GM18867 (cell line): ENCODE data around the gene EPSTI1.
"Not testable (repeated sequence)": the region's sequence is repeated elsewhere in the genome, so short reads cannot be mapped to it uniquely, and the experiment has no call there.

Experiments
- ATAC-seq: cut with Tn5 transposase; IDR thresholded peaks from one replicate; pipeline ENCODE4 v1.9.1; 2021; ENCODE audit warnings: mild to moderate bottlenecking, moderate library complexity; ENCODE audit not compliant: unreplicated experiment

Gene EPSTI1

DNA sequence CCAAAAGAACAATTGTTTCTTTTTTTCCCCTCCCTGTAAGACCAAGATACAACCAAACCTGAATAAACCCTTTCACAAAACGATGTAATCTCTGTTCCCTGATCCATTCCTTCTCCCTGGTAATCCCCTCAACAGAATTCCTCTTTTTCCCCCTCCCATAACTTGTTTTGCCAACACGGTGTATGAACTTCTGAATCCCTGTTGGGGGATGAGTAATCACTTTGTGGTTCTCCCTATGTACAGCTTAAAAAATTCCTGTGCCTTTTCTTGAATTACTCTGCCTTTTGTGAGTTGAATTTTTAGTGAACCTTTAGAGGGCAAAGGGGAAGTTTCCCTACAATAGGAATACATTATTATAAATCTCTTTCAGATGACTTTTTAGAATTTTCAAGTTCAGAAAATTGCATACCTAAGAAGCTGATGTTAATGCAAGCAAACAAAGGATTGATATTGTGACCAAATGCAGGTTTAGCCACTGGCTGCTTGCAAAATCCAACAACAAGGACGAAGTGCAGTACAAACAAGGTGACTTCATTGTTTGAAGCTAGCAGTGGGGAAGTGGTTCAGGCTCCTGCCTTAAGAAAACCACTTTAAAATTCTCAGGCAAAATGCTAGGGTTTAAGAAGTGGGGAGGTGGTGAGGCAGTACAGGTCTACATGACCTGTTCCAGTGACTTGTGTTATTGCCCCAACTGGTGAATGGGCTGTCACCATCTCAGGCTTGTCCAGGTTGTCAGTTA, 15.0 kb upstream of the EPSTI1 start:
- ATAC-seq: no peak

DNA sequence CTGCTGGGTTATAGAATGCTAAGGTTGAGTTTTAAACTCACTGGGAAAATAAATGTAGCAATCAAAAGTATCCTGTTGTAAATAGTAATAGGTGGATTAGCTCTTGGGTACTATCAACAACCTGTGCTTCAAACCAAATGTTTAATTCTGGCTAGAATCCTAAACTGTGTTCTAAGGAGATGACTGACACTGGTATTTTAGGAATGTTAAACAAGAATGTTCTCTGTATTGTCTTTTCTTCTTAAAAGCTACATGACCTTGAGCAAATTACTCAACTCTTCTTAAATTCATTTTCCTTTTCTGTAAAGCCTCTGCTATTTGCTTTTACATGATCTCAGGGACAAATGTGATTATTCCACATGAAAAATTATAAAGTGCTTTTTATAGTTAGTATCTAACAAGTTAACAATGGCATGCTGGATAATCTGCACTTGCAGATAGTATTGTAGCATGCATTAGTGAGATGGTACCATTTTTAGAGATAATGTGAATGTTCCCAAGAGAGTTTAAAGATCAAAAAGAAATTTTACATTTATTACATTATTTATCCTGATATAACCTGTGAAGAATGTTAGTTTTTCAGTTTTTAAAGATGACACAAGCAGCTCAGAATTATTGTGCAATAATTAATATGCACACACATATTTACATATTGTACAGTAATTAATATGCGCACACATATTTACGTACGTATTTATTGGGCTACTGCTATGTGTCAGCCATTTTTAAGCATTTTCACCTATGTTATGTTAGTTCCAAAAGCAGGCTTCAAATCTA, 13.6 kb upstream of the EPSTI1 start:
- ATAC-seq: no peak

- no peak for ATAC-seq
These were observed 11.7 kb upstream of the EPSTI1 start for GRCh38 chr13:43003729-43004128.

DNA sequence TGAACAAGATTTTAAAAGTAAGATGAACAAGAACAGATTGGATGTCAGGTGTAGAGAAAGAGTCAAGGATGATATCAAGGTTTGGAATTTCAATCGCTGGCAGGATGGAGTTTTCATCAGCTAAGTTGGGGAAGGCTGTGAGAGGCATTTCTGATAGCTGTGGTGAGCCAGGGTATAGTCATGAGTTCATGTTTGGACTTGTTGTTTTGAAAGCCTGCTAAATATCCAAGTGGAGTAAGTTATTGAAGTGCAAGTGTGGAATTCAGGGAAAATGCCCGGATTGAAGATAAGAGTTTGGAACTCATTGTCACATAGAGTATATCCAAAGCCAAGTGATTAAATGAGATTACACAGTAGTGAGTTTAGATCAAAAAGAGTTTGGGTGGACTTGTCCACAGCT, 11.0 kb upstream of the EPSTI1 start:
- no peak for ATAC-seq

DNA sequence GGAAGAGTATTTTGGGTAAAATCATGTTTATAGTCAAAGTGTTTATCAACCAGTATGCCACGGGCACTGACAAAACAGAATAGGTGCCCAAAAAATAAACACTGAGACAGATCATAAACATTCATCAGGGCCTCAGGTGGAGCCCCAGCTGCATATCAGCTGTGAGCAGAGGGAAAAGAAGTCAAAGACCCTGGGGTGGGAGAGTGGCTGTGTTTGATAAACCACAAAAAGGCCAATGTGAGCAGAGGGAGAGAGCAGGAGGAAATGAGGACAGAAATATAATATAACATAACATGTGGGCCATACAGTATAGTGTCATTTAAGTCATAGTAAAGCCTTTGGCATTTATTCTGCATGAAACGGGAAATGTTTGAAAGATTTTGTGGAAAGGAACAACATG, 10.0 kb upstream of the EPSTI1 start:
- ATAC-seq: no peak

DNA sequence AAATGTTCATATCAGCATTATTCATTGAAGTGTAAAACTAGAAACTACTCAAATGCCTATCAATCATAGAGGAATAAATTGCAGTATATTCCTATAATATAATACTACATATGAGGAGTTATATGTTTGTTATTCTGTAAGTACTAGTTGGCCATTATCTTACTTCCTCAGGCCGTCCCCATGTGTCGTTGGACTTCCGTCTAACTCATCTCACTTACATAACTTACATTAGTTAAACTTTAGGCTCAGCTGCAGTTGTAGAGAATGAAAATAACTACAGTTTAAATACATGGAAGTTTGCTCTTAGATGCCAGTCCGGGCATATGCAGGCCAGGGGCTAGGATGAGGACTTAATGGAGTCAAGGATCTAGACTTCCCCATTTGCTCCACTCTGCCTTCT, 8.6 kb upstream of the EPSTI1 start:
- ATAC-seq: no peak

DNA sequence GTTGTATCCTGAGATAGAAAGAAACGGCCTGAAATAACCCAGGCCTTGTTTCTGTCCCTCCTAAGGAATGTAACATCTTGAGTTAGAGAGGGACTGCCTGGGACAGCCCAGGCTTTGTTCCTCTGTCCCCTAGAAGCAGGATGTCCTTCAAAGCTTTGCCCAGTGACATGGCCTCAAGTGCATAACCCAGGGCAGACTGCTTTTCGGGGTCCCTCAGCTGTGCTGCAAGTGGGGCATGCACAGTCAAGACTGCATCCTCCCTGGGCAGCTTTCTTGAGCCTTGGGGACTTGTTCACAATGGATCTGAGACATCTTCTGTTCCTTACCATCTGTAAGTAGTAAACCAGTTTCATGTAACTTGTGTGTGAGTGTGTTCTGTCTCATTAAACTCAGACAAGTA, 7.5 kb upstream of the EPSTI1 start:
- no peak for ATAC-seq

GRCh38 chr13:42997381-42997780, 5.3 kb upstream of the EPSTI1 start:
- no peak for ATAC-seq

DNA sequence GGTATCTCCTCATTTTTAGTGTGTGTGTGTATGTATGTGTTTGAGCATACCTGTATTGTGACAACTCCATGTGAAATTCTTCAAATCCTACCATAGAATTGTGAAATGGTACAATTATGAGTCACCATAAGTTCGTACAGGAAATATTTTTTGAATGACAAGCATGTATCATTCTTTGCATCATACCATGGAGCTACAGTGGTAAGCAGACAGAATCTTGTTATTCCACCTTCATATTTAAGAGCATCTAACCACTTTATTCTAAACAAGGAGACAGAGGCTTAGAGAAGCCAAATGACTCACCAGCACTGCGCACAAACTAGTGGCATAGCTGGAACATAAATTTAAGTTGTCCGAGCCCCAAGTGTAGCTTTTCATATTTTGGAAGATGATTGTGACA, 4.5 kb upstream of the EPSTI1 start:
- no peak for ATAC-seq

DNA sequence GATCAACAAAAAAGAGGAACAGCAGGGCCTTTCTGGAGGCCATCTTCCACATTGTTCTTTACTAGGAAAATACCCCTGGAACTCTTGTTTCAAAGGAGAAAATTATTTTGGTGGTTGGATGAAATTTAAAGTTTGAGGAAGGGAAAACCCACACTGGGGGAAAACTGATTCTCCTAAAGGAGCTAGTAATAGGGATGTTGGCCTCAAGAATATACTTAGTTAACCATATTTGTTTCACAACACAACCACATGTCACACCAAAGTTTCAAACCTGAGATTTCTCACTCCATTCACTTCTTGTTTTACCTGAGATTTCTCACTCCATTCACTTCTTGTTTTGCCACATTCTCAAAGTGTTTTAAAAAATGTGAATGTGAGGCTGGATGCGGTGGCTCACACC, 2.8 kb upstream of the EPSTI1 start:
- no peak for ATAC-seq

DNA sequence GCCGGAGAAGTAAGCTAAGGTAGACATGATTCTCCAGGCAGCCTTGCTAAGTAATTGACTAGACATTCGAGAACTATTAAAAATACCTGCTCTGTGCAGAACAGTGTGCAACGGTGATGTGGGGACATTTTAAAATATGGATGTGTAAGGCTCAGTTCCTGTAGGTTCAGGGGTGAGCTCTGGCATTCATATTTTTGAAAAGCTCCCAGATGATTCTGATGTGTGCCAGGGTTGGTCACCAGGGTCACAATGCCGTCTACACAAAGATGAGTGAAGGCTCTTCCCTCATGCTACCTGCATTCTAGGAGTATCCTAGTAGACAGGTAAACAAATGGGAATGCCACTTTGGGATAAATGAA, 702 bp upstream of the EPSTI1 start:
- peak; percentile 13 for ATAC-seq

GRCh38 chr13:42991233-42991897, 676 bp downstream of the EPSTI1 start:
- ATAC-seq: not testable (repeated sequence)

GRCh38 chr13:42990291-42991232, 1.5 kb downstream of the EPSTI1 start:
- ATAC-seq: no peak

DNA sequence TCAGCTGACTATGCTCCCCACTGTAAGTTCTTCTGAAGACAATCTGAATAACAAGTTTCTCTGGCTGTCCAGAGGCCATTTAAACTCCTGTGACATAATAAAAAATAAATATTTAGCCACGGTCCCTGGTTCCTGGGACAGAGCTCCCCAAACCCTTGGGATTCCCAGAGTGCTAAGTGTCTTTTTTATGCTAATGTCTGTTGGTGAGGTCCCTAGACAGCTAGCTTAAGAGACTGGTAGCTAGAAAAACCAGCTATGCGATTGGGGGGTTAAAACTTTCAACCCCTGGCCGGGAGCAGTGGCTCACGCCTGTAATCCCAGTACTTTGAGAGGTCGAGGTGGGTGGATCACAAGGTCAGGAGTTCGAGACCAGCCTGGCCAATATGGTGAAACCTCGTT, 5.9 kb downstream of the EPSTI1 start:
- no peak for ATAC-seq

DNA sequence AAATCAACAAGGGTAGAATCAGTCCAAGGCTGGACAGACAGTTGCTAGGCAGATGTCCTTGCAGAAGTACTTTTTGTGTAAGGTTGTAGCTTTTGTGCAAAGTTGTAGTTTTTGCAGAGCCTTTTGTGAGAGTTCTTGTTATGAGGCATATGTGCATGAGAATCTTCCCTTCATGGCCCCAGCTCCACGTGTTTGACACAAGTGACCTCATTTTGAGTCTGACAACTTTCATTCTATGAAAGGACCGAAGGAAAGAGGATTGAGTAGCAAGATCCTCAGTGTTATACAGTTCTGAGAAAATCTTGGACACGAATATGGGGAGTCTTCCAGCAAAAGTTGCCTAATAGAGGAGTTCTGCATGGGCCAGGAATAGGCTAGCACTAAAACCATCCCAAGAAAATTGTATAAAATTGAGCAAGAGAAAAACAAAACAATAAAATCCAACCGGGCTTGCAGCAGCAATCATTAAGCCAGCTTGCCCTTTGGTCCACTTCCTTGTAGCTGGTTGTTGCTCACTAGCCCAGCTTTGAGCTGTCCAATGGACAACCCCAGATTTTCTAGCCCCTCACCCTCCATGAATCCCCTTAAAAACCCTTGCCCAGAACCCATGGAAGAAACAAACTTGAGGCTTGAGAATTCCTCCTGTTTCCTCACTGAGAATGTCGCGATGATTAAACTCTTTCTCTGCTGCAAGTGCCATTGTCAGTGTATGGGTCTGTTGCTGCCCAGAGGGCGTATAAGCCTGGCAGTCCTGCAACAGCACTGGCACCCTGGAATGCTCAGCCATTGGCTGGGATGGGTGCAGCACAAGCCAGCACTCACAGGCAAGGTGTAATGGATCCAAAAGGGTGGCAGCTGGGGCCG, 6.5 kb downstream of the EPSTI1 start:
- ATAC-seq: no peak

DNA sequence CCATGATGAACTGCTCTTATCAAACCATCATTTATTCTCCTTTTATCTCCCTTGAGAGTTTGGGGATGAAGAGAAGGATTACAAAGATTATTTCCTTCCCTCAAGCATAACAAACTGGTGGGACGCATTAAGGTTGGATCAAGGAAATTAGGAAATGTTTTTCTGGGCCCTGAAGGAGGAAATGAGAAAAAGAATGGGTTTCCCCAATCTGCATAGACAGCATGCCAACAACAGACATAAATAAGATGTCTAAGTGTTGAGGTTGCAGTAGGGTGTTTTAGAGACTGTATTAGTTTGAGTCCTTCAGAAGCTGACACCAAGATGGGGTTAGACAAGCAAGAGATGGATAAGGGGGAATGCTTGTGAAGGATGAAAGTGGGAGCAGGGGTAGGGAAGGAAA, 7.3 kb downstream of the EPSTI1 start:
- no peak for ATAC-seq

DNA sequence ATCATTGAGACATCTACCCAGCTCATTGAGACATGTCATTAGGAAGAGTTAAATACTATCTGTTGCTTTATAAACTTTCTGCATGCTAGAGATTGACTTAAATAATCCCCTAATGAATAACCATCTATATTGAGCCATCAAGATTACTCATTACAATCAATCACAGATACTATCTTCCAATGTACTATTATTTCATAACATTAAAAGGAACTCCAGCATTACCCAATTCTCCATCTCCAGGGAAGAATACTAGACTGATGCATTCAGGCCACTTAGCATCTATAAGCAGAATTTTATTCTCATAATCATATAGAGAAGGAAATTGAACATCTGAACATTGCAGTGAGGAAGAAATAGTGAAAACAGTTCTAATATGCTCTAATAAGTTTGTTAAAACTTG, 8.0 kb downstream of the EPSTI1 start:
- no peak for ATAC-seq

DNA sequence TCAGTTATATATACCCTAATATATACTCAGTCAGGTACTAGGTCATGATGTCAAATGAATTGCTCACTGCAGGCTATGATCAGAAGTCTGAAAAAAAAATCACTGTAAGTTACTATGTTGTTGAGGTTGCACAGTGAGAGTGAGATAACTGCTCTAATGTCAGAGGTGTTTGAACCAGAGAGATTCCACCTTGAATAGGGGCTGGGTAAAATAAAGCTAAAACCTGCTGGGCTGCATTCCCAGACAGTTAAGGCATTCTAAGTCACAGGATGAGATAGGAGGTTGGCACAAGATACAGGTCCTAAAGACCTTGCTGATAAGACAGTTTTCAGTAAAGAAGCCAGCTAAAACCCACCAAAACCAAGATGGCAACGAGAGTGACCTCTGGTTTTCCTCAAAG, 10.2 kb downstream of the EPSTI1 start:
- ATAC-seq: no peak

GRCh38 chr13:42981317-42981716, 10.7 kb downstream of the EPSTI1 start:
- no peak for ATAC-seq

- ATAC-seq: peak; percentile 61
These were observed 14.8 kb downstream of the EPSTI1 start for GRCh38 chr13:42977219-42977659.
